Prostate gland (tissue), 2 donors: Measurements from ENCODE around the gene RALY.

ENCODE experiments used
- CTCF ChIP-seq, 4 experiments: fragments of 200-600 bp in 2 of 4; fragments of 450-650 bp in 2 of 4; sonication (generic) in 2 of 4; IDR thresholded peaks; 1 replicate in 3 of 4; 2 replicates in 1 of 4; pipeline ENCODE4 v1.5.1; 2016 to 2019; ENCODE audit warnings: antibody characterized with exemption in 4 of 4, mild to moderate bottlenecking in 2 of 4, moderate library complexity in 2 of 4
- POLR2A ChIP-seq: fragments of 450-650 bp; IDR thresholded peaks from one replicate; pipeline ENCODE4 v1.6.1; 2016; ENCODE audit warnings: antibody characterized with exemption, mild to moderate bottlenecking
- POLR2AphosphoS5 ChIP-seq: sonication (generic); formaldehyde crosslinking; IDR thresholded peaks from one replicate; pipeline ENCODE4 v1.6.1; 2017; ENCODE audit warnings: antibody characterized with exemption

GRCh38 chr20:34072076-34072475, 78.4 kb downstream of the RALY start:
- TF ChIP-seq CTCF (IDR thresholded peaks at IDR 0.05) (no peak), POLR2A (no peak), POLR2AphosphoS5 (no peak)
